ENCODE measurements around the gene CIDEC.
"Not testable (repeated sequence)": the region's sequence is repeated elsewhere in the genome, so short reads cannot be mapped to it uniquely, and the experiment has no call there.

- not testable (repeated sequence) for TF ChIP-seq POLR2AphosphoS5 (IDR thresholded peaks at IDR 0.05; ENCODE audit: low read depth); CREB1 (CRISPR knock-in tag; IDR thresholded peaks at IDR 0.05; ENCODE audit: low read depth); ZNF331 (CRISPR knock-in tag; IDR thresholded peaks at IDR 0.05; ENCODE audit: low read depth); EZH2 (IDR thresholded peaks at IDR 0.05; ENCODE audit: low read depth, unreplicated experiment)
- TF ChIP-seq, protein P1, sequence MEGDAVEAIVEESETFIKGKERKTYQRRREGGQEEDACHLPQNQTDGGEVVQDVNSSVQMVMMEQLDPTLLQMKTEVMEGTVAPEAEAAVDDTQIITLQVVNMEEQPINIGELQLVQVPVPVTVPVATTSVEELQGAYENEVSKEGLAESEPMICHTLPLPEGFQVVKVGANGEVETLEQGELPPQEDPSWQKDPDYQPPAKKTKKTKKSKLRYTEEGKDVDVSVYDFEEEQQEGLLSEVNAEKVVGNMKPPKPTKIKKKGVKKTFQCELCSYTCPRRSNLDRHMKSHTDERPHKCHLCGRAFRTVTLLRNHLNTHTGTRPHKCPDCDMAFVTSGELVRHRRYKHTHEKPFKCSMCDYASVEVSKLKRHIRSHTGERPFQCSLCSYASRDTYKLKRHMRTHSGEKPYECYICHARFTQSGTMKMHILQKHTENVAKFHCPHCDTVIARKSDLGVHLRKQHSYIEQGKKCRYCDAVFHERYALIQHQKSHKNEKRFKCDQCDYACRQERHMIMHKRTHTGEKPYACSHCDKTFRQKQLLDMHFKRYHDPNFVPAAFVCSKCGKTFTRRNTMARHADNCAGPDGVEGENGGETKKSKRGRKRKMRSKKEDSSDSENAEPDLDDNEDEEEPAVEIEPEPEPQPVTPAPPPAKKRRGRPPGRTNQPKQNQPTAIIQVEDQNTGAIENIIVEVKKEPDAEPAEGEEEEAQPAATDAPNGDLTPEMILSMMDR (conservative IDR thresholded peaks at IDR 0.05; ENCODE audit: low read depth in 2 of 2) = not testable (repeated sequence)
Observed at GRCh38 chr3:9900965-9901415, 20.9 kb upstream of the CIDEC start.

All from GM23338 (cell line).